ENCODE results near the gene PLAC8.
"Not testable (repeated sequence)": the region's sequence is repeated elsewhere in the genome, so short reads cannot be mapped to it uniquely, and the experiment has no call there.

The PLAC8 gene

GRCh38 chr4:83093060-83093640, 21.4 kb downstream of the PLAC8 start:
- in situ Hi-C loops (cut with HindIII; ENCODE audit: low pct_ligation_motif_present, low sequenced_read_pairs): no loop called here
- Histone ChIP-seq H3K4me3 (ENCODE audit: low read depth, low read length) (no peak overlapping the region), H3K36me3 (replicated peaks) (no peaks in the 10 kb centered on the region), H3K27ac (no peak overlapping the region), H3K27me3 (replicated peaks) (no peaks in the 10 kb centered on the region)
- no peak for DNase-seq
- TF ChIP-seq CTCF (IDR thresholded peaks at IDR 0.05; ENCODE audit: low read depth, low read length, missing control alignments): no peak

GRCh38 chr4:83089410-83090157, 24.9 kb downstream of the PLAC8 start:
- no peak for TF ChIP-seq CTCF (IDR thresholded peaks at IDR 0.05; ENCODE audit: low read depth, low read length, missing control alignments)

GRCh38 chr4:83084956-83085355, 29.6 kb downstream of the PLAC8 start:
- in situ Hi-C loops (cut with HindIII; ENCODE audit: low pct_ligation_motif_present, low sequenced_read_pairs); H3K27ac ChIP-seq; H3K27me3 ChIP-seq (replicated peaks); DNase-seq; H3K36me3 ChIP-seq (replicated peaks); H3K4me3 ChIP-seq (ENCODE audit: low read depth, low read length): not testable (repeated sequence)

More at GRCh38 chr4:83089410-83090157, 24.9 kb downstream of the PLAC8 start:
- Histone ChIP-seq H3K4me3 (ENCODE audit: low read depth, low read length) (no peak overlapping the region), H3K36me3 (replicated peaks) (no peaks in the 10 kb centered on the region), H3K27me3 (replicated peaks) (no peaks in the 10 kb centered on the region), H3K27ac (no peak overlapping the region)
- in situ Hi-C loops (cut with HindIII; ENCODE audit: low pct_ligation_motif_present, low sequenced_read_pairs): no loop called here
- DNase-seq: no peak

GRCh38 chr4:83083925-83084475, 30.5 kb downstream of the PLAC8 start:
- Histone ChIP-seq H3K27ac (no peak overlapping the region), H3K4me3 (ENCODE audit: low read depth, low read length) (no peak overlapping the region)
- in situ Hi-C loops (cut with HindIII; ENCODE audit: low pct_ligation_motif_present, low sequenced_read_pairs): no loop called here

GRCh38 chr4:83082777-83083176, 31.8 kb downstream of the PLAC8 start:
- no peaks in the 10 kb centered on the region for H3K27me3 ChIP-seq (replicated peaks)

More at GRCh38 chr4:83083925-83084475, 30.5 kb downstream of the PLAC8 start:
- TF ChIP-seq CTCF (IDR thresholded peaks at IDR 0.05; ENCODE audit: low read depth, low read length, missing control alignments): no peak
- Histone ChIP-seq H3K36me3 (replicated peaks) (no peaks in the 10 kb centered on the region), H3K27me3 (replicated peaks) (no peaks in the 10 kb centered on the region)
- DNase-seq: no peak

More at GRCh38 chr4:83082777-83083176, 31.8 kb downstream of the PLAC8 start:
- TF ChIP-seq CTCF (IDR thresholded peaks at IDR 0.05; ENCODE audit: low read depth, low read length, missing control alignments): no peak
- no peak for DNase-seq
- no peaks in the 10 kb centered on the region for H3K36me3 ChIP-seq (replicated peaks)
- H3K27ac ChIP-seq: no peak overlapping the region
- H3K4me3 ChIP-seq (ENCODE audit: low read depth, low read length): no peak overlapping the region
- in situ Hi-C loops (cut with HindIII; ENCODE audit: low pct_ligation_motif_present, low sequenced_read_pairs): no loop called here

Data from brain microvascular endothelial cell (primary cell).